NCI-H345 (cell line): ENCODE measurements around the gene ECI2.
"Not testable (repeated sequence)": the region's sequence is repeated elsewhere in the genome, so short reads cannot be mapped to it uniquely, and the experiment has no call there.

ENCODE experiments used
- DNase-seq: peaks from one replicate; lab custom pipeline; 2025; lab: John Stamatoyannopoulos, UW

ECI2 gene

DNA sequence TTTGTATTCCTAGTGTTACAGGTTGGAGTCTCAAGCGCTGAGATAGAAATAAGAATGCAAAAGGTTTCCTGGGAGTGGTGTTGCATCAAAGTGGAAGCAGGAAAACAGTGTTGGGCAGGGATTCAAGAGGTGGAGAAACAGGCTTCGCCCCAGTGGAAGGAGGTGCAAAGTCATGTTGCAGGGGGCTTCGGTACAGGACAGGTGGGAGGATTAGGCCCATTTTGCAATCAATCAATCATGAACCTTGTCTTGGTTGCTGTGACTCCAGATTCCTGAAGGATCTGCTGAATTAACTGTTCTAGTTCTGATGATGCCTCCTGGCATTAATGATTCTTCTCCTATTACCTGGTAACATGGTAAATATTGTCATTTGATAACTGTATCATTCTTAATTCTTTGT, 34.1 kb downstream of the ECI2 start:
- DNase-seq = no peak

DNA sequence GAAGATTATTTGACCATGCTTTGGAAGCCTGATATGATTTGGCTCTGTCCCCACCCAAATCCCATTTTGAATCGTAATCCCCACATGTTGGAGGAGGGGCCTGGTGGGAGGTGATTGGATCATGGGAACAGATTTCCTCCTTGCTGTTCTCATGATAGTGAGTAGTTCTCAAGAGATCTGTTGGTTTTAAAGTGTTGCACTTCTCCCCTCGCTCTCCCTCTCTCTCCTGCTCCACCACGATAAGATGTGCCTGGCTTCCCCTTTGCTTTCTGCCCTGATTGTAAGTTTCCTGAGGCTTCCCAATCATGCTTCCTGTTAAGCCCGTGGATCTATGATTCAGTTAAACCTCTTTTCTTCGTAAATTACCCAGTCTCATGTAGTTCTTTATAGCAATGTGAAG, 34.7 kb downstream of the ECI2 start:
- no peak for DNase-seq

DNA sequence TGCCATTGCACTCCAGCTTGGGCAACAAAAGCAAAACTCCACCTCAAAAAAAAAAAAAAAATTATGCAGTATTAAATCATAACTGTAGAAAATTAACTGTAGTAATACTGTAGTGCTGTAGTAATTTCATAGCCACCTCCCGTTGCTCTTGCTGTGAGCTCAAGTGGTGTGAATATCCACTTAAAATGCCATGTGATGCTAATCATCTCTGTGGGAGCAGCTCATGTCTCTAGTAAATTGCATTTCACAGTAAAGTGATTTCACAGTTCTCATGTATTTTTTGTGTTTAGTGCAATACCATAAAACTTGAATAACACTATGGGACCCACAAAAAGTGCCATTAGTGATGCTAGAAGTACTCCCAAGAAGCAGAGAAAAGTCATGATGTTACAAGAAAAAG, 42.1 kb downstream of the ECI2 start:
- peak; percentile 14 for DNase-seq

DNA sequence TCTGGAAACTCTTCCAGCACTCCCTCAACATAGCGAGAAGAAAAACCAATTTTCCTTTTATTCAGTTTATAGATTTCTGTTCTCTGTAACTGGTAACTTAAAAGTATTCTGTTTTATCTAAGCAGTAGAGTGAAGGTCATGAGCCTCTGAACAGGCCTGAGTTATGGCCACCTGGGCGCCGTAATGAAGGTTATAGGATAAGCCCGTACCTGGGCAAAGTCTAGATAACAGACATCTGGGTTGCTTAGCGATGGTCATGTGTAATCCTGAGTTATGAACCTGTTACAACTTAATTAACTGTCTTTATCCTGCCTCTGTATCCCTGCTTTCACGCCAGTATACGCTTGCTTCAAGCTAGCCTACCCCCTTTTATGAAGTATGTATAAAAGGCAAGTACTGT, 43.4 kb downstream of the ECI2 start:
- no peak for DNase-seq

DNA sequence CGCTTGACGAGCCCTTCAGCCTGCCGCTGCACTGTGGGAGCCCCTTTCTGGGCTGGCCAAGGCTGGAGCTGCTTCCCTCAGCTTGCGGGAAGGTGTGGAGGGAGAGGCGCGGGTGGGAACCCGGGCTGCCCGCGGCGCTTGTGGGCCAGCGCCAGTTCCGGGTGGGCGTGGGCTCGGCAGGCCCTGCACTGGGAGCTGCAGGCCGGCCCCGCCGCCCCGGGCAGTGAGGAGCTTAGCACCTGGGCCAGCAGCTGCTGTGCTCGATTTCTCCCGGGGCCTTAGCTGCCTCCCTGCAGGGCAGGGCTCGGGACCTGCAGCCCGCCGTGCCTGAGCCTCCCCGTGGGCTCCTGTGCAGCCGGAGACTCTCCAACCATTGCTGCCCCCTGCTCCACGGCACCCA, 45.3 kb downstream of the ECI2 start:
- not testable (repeated sequence) for DNase-seq

DNA sequence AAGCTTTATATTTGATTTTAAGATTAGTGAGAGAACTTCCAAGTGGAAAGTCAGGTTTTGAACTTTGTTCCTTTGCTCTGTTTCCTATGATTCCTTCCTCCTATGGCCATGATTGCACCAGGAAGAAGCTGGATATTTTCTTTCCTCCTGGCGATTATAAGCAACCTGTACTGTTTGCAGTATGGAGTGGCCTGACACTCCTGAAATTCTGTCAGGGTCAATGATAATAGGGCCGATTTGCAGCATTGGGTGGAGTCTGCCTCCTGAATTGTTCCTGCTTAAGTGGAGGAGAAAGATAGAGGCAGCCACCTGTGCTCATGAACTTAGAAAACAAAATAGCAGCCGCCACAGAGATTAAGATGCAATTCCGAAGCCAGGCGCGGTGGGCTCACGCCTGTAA, 46.7 kb downstream of the ECI2 start:
- no peak for DNase-seq

DNA sequence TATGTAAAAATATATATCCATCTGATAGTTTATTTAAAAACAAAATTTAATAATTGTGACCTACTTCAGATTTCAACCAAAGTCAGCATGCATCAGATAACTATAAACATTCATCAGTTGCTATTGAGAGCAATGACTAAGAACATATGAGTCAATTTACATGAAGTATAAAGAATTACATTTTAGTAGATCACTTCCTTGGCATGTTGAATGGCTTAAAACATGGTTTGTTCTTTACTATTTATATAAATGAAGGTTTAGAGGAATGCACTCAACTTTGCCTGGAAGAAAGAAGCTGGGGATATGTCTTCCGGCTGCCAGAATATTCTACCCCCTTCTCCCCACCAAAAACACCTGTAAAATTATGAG, 50.1 kb downstream of the ECI2 start:
- no peak for DNase-seq

DNA sequence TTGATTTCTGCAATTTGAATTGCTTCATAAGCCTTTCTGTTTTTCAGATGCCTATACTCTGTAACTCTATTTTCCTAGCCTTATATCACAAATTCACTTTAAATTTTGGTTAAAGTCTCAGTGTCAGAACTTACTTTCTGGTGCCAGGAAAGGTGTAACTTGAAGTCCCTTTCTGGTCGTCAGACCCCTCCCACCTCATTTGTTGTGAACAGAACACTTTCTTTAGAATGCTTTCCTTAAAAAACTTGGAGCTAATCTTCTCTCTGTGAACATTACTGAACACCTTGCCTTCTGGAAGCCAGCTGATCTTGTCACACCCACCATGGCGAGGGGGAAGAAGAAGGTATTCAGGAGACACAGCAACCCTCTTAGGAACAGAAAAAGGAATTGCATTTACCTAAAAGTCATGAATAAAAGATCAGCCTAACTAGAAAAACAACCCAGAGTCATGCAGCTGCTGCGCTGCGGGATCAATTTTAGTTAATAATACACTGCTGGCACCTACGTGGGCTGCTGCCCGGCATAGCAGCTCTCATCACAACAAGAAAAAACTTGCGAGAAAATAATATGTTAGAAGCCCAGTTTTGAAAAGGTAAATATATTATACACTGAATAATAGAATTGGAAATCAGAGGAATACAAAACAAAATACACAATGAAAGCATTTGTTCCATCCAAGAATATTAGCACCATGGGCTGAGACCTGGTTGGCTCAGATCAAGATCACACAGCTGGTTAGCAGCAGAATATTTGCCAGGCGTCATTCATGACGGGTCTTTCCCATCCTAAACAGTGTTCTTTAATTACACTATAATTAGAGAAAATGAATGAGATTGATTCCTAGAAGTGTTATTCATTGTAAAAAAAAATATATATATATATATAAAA, 50.7 kb downstream of the ECI2 start:
- no peak for DNase-seq

DNA sequence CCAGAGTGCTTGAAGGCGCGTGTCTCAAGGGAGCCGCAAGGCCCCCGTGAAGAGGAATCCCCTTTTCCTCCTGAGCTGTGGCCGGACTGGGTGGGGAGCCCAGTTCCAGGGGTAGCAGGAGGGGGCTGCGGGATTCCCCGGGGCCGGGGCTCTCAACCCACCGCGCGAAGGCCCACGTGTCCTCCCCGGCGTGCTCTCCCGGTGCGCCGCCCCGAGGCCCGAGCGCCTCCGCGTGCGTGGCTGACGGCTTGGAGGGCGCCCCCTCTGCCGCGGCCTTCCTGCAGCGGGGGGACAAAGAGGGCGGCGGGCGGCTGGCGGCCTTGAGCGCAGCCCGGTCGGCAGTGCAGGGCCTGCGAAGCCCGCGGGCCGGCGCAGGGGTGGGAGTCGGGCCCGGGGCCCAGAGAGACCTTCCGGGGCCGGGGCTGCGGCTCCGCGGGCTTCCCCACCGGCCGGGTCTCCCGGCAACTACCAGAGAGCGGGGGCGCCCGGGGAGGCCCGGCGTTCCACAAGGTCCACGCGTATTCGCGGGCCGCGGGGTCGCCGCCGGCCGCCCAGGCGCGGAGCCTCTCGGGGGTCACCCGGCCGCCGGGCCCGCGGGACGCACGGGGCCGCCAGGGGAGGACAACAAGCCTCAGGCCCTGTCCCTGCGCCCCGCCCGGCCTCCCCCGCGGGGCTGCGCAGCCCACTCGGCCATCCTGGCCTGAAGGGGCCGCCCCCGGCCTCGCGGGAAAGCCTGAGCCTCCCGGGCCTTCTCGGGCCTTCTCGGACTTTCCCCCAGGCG, 56.5 kb downstream of the ECI2 start, which contains the start of gene FAM217A:
Gene FAM217A, minus strand, starts transcription at position 447 of the 781 bp plus-strand sequence. CDS start 1,723 bp downstream, outside the sequence.
- no peak for DNase-seq

DNA sequence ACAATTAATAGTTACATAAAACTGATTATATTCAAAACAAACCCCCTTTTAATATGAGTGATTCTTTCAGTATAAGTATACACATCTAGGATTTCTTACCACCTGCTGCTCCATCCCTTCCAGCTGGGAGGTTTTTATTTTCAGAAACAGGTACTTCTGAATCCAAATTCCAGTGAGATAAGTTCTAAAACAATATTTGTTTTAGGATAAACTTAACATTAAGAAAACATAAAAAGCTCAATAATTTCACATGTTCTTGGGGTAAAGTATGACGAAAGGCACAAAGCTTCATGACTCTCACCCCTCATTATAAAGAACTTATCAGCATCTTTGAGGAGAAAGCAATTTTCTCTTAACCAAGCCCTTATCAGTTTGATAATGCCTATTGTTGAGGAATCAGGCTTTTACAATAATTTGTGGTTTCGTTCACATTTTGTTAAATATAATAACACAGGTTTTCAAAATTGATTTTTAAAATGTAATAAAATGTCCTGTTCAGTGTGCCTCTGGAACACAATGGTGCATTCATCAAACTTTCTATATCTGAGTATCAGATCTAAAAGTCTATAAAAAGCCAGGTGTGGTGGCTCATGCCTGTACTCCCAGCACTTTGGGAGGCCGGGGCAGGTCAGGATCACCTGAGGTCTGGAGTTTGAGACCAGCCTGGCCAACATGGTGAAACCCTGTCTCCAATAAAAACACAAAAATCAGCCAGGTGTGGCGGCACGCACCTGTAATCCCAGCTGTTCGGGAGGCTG, 60.7 kb downstream of the ECI2 start:
- DNase-seq = no peak

DNA sequence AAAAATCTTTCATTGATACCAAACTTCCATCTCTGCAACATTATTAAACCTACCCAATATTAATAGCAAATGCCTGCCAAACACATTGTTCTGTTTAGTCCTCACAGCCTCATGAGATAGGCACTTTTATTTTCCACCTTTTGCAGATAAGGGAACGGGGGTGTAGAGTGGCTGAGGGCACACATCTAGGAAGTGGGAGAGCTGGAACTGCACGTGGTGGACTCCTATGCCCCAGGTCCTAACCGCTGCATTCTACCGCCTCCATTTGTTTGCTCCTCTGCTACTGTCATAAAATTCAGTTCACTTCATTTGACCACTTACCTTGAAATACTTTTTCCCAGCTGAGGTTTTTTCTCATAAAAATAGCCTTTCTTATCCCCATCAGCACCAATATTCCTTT, 64.0 kb downstream of the ECI2 start:
- DNase-seq = no peak

DNA sequence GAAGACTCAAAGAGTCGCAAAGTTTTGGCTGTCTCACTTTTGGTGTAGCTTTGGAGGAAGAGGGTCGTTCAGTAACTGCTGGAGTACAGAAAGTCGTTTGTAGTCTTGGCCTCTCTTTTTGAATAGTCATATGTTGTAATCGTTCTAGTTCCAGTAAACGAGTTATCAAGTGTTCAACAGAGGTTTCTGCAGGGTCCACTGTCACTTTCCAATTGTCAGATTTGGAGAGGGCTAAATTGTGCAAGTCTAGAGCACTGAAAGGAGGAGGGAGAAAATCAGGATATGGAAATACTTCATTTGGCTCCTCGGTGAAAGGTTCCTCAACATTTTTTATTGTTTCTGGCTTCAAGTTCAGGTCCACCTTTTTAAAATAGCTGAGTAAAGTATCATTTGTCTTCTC, 66.2 kb downstream of the ECI2 start:
- DNase-seq = no peak

DNA sequence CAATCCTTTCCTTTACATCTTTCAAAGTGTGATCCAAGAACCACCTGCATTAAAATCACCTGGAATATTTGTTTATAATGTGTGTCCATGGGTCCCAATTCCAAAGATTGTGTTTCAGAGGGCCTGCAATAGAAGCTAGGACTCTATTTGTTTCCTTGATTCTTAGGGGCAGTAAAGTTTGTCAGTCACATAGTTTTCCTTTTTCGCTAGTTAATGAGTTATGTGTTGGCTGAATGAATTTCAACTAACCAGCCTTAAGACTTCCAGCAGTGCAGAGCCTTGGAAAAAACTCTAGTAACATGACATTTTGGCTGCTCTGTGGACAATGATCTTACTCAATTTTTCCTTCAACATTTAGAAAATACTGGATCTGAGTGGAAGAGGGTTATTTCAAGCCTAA, 67.7 kb downstream of the ECI2 start:
- DNase-seq = no peak

DNA sequence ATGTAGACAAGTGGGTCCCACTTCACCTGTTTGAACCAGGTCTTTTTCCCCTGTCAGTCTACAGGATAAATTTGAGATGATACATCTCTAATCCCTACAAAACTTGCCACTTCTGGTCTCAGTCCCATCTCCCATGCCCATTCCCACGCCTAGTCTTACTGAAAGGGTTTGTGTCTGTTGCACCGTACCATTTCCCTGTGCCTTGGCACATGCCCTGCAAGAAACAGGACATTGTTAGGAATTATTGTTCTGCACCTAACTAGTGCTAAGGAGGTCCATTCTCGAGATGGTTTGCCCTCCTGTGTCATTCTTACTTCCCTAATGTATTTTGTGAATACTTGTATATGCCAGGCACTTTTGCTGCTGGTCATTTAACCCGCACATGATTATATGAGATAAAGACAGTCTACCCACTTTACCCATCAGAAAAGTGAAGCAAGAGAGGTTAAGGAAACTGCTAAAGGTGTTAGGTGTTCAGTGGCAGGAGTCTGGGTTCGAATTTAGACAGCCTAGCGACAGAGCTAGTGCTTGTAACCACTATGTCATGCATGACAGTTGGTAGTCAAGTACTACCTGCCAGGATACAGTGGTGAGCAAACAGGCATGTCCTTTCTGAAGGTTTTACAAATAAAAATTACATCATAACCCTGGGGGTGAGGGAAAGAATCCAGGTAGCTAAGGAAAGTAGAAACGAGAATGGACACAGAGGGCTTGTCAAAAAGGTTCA, 69.2 kb downstream of the ECI2 start:
- DNase-seq = no peak
